Mammary epithelial cell (primary cell): ENCODE measurements around the gene SLC6A19.

ENCODE experiments used
- CTCF ChIP-seq, 2 donors: IDR thresholded peaks in 1 of 2; conservative IDR thresholded peaks in 1 of 2; 2 replicates each; pipeline ENCODE4 v1.5.1; 2011 to 2012; ENCODE audit warnings: inconsistent platforms in 2 of 2, low read length in 2 of 2, mild to moderate bottlenecking in 2 of 2, control low read depth in 1 of 2, low read depth in 1 of 2; ENCODE audit not compliant: insufficient read depth in 1 of 2; ENCODE audit errors: extremely low read depth in 1 of 2
- EZH2 ChIP-seq: IDR thresholded peaks from 2 replicates; pipeline ENCODE4 v1.6.1; 2012; ENCODE audit warnings: low read length, inconsistent platforms, borderline replicate concordance

- TF ChIP-seq CTCF (conservative IDR thresholded peaks at IDR 0.05 in 1 of 2, IDR thresholded peaks at IDR 0.05 in 1 of 2; ENCODE audit: extremely low read depth in 1 of 2, insufficient read depth in 1 of 2, low read depth in 1 of 2, low read length in 2 of 2), result no peak
- no peak for TF ChIP-seq EZH2
These were observed 42.2 kb downstream of the SLC6A19 start for GRCh38 chr5:1243487-1244130.
